T-helper 9 cell (primary cell): ENCODE measurements around the gene SH3YL1.

Experiments
- DNase-seq: peaks from one replicate; pipeline ENCODE4 v3.0.0-alpha.2; 2020

The SH3YL1 gene

DNA sequence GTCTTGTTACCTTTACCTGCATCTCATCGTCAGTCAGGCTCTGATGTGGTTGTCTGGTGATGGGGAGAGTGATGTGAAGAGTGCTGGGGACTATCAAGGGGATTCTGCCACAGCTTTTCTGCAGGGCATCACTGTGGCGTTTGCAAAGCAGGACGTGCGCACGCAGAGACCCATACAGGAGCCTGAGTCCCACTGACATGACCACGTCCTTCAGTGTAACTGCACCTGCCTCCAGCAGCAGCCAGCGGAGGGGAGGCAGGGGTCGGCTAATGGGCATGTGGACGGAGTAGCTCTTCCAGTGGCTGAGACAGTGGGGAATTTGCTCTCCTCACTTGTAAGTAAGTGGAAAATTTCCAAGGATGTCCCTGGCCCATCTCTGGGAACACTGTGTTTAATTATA is 17.5 kb upstream of the SH3YL1 start:
- no peak for DNase-seq

DNA sequence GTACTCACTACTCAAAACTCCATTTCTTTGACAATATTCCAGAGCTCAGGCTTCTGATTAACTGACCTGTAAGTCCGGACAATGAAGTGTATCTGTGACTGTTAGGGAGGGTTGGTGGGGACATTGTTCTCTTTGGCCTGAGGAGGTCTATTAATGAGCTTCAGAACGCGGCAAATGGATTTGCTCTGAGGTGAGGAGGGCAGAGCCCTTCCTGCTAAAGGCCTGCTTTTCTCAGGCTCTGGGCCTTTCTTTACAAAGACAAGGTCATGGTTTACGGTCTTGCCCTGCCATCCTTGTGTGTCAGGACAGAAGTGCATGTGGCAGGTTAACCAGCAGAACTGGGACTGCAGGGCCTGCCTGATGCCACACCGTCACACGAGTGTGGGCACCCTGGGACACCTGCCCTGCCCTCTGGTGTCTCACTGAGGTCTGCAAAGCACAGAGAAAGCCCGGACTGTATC is 16.8 kb upstream of the SH3YL1 start:
- DNase-seq, result no peak

DNA sequence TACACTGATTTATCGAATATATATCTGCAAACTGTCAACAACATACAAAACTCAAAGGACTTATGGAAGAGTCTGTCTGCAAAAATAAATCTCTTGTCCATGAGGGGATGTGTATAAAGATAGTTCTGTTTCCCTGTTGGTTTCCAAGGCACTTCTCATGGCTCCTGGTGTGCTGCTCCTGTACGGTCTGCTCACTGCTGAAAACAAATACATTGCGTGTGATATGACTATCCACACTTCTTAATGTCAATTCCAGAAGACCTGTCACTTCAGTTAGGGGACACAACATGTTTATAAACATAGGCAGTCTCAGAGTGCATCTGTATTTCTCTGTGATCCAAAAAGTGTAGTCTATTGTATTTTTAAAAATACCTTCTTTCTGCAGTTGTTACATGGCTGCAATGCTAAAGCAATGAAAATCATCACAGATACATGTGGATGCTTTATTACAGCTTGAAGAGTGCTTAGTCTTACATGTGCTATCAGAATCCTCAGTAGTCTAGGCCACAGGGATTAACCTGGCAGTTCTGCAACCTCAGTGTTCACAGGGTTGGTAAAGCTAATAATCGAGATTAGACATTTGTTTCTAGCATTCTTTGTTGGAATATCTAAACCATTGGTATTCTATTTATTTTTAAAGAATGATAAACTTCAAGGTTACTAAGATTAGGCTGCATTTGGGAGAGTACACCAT is 16.3 kb upstream of the SH3YL1 start:
- DNase-seq, result no peak

DNA sequence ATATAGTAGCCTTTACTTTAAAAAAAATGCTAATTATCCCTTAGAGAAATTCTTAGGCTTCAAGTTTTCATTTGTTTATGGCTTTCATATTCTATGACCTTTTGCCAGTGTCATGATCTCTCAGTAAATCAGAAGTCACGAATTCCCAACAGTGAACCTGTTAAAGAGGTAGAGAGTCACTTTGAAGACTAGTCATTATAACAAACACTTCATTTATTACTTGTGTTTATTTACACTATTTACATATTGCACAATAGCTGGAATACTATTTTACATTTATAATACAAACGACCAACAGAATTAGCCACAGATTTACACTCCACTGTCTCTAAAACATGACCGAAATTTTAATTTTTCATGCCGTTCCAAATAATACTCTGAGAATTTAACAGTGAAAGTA is 15.5 kb upstream of the SH3YL1 start:
- DNase-seq, result no peak

DNA sequence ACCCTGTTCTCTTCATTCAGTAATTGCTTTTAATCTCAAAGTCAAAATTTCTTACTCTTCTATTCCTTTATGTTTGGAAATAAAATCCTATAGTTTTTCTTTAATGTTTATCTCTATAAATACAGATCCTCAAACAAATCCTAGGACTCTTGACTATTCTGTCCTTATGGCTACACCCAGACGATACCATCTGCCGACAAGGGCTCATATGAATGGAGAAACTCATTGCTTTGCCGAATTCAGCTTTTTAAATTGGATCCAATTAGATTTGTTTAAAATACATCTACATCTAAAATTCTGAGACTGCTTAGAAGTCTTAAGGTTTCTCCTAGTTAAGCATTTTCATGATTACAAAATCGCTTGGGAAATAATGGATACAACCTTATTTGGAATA is 15.1 kb upstream of the SH3YL1 start:
- DNase-seq, result no peak

DNA sequence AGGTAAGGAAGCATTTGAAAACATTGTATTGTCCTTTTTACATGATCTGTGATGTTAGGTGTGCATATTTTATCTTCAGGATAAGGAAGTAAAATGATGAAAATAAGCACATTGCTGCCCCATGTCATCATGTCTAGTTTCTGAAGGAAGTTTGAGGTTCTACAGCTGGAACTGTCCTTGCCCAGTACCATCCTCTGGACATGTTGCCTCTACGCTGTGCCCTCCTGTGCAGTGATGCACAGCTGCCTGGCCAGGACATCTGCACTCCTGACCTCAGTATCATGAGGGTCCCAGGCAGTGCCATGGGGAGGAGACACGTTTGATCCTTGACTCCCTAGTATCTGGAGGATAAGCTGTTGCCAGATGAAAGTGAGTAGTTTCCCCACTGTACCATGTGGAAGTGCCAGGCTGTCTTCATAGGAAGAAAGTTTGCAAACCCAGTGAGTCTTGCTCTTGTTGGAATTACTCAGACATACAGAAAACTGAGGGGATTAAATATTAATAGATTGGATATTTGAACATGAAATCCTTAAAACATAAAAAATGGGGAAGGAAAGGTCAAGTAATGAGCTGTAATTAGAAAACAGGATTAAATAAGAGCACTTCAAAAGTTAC is 14.6 kb upstream of the SH3YL1 start:
- no peak for DNase-seq

DNA sequence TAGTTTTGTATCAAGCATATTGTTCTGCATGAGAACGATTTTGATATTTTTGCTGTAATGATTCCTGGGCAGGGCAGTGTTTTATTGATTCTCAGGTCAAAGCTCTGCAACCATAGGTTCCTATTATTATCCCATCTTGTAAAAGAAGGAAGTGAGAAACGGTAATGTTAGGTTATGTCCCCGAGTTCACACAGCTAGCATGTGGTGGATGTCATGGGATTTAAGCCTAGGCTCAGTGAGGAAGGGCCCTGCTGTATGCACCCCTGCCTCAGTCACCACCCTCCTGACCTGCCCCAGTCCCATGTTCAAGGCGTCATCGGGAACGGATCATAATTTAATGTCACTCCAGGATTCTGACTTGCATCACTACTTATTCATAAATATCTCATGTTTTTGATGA is 11.6 kb upstream of the SH3YL1 start:
- DNase-seq, result no peak

DNA sequence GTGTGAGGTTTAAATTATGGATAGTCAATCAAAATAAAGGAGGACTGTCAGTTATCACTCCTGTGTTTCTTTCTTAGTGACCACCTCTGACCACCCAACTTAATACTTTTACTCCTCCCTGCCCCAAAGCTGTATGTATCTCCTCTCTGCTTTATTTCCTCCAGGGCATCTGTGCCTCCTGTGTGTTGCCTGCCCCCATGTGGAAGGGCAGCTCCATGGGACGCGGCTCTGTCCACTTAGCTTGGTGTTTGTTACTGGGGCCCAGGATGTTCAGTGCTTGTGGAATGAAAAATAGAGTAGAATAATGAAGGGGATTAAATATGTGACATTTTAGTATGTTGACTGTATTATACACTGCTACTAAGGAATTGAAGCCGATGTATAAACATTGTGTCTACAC is 10.7 kb upstream of the SH3YL1 start:
- DNase-seq, result no peak

DNA sequence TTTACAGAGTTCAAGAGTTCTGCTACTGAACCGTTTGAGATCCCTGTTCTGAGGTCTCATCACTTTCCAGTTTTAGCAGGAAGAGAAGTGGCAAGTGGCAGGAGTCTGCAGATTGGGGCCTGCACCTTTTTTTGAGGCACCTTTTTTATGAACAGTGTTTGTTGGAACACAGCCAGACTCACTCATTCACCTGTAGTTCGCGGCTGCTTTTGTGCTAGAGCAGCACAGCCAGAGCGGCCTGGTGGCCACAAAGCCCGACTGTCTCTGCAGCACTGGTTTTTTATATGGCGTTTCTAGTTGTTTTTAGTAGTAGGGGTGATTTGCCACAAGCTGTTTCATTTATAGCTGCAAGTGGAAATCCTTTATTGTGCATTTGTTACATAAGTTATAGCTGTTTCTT is 9.5 kb upstream of the SH3YL1 start:
- no peak for DNase-seq

DNA sequence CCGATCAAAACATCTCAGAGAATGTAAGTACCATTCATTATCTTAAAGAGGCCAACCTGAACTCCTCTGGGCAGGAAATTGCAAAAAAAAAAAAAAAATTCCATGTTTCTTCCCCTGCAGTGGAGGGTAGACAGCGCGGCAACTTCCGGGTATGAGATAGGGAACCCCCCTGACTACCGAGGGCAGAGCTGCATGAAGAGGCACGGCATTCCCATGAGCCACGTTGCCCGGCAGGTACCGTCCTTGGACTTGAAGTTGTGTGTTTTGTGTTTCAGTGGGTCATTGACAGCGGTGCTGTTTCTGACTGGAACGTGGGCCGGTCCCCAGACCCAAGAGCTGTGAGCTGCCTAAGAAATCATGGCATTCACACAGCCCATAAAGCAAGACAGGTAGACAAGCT is 8.1 kb upstream of the SH3YL1 start:
- no peak for DNase-seq

DNA sequence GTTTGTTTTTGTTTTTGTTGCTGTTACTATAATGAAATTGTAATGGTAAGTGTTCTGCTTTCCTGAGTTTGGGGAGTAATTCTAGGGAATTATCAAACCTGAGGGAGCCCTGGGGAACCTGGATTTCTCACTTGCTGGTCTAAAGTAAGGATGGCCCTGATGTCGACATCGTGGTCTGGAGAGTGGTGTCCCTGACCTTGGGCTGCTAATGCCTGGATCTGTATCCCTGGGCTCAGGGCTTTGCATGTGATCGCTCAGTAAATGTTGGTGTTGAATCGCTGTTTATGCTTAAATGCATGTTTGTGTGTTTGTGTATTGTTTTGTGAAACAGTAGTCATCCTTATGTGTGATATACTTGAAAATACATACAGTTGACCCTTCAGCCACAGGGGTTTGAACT is 7.0 kb upstream of the SH3YL1 start:
- no peak for DNase-seq

DNA sequence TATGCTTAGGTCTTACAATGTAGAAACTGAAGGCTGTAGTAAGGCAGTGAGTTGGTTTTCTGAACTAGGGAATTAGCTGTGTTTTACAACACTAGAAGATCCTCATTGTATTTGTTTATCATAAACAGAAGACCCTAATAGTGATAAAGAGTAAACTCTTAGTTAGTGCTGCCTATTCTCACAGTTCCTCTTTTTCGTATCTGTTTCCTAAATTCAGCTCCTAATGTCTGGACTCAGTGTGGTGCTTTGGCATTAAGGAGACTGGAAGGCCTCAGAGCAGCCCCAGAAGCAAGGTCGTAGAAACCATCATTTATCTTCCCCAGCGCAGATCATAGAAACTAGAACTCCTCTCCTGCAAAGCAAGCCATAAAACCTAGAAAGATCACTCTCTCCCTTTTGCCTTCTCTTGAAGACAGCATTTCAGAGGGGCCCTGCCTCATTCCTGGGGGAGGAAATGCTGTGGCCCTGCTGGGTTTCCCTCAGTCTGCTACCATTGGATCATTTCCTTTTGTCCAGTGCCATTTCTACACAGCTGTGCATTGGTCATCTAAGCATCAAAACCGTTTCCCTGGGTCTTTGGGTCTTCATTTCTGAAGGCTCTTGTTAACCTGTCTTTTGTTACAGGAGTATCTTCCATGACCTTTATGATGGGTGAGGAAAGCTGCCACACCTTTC is 5.7 kb upstream of the SH3YL1 start:
- no peak for DNase-seq

DNA sequence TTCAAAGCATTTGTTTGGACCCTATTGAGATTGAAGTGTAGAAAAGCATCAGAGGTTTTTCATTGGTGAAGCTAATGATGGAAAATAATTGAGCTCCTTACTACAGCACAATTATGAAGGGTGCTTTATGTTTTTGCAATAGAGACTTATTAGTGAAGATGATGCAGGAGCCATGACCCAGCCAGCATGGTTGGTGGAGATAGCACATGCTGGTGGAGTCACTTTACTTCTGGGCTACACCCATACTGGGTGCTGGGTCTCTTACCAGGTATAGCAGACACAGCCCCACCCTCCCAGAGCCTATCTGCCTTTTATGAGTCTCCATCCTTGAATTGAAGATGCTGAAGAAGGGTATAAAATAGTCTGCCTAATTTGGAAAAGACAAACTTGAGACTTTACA is 4.5 kb upstream of the SH3YL1 start:
- DNase-seq, result no peak

DNA sequence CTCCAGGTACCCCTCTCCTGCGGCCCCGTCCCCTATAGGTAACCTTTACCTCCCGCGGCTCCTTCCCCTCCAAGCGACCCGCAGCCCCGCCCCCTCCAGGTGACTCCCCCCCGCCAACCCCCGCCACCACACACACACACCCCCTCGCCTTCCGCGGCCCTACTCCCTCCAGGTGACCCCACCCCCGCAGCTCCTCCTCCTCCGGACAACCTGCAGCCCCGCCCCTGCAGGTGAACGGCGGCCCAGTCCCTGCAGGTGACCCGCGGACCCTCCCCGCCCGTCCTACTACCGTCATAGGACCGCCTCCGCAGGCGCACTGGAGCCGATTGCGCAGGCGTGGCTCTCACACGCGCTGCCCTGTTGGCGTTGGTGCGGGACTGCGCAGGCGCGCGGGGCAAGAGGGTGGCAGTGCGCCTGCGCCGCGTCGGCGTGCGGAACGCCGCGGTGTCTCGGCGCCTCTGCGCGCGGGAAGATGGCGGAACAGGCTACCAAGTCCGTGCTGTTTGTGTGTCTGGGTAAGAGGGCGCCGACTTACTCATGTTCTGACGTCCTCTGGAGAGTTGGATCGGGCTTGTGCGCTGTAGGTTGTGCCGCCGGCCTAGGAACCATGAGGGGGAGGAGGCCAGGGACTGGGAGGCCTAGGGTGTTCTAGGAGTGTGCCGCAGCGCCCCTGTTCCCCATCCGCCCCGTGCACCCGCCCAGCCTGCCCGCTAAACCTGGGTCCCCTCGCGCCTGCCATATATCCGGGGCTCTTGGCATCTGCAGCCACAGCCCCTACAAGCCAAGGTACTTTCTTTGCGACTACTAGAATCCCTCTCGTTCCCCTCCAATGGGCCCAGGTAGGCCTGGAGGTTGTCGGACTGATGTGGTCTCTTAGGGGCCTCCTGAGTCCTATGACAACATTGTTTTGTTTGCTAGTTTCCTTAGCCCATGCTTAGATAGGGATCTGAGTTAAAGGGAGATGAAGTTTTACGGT is 949 bp upstream of the SH3YL1 start, which contains the start of gene ACP1:
Gene ACP1 (plus strand): TSS at position 455 of the 976 bp plus-strand sequence. CDS start 18 bp downstream, at position 473.
- peak; percentile 93 for DNase-seq

DNA sequence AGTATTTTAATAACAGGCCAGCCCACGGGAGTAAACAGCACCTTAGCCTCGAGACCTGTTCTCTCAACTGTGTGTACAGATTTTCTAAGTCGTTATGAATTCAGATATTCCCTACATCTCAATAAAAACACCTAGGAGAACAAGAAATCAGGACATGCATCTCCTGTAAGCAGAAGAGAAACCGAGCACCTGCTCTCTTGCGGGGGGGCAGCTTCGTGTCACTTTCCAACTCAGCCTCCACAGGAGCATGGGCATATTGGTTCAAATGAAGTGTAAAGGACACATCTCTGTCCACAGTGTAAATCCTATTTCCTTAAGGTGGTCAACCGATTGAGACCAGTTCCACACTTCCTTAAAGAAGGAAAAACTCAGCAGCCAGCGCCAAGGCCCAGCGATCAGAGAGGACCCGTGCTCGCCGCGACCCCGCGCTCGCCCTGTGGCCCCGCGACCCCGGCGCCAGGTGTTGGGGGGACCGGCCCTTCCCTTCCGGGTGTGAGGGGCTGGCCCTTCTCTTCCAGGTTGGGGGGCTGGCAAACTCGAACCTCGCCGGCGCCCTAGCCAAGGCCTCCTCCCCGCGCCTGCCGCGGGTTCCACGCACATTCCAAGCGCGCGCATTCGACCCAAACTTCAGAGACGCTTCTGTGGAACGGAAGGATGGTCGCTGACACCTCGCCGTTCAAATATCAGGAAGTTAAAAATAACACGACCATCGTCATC is 652 bp downstream of the SH3YL1 start:
- DNase-seq, result no peak

DNA sequence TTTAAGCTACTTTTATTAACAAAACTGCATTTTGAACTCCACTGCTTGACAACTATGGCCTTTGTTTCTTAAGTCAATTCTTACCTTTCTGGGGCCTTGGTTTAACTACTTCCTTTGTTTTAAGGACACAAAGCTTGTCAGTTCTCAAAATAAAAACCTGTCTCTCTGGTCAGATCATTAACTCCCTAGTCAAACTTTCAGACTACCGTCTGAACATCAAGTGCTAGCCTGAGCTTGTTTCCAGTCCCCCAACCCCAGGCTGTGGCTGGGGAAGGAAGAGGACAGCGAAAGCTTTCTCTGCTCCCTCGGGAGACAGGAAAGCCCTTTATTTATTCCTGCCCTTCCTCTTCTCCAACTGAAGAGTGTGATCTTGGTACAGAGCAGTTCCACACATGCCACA is 1.7 kb downstream of the SH3YL1 start:
- no peak for DNase-seq

DNA sequence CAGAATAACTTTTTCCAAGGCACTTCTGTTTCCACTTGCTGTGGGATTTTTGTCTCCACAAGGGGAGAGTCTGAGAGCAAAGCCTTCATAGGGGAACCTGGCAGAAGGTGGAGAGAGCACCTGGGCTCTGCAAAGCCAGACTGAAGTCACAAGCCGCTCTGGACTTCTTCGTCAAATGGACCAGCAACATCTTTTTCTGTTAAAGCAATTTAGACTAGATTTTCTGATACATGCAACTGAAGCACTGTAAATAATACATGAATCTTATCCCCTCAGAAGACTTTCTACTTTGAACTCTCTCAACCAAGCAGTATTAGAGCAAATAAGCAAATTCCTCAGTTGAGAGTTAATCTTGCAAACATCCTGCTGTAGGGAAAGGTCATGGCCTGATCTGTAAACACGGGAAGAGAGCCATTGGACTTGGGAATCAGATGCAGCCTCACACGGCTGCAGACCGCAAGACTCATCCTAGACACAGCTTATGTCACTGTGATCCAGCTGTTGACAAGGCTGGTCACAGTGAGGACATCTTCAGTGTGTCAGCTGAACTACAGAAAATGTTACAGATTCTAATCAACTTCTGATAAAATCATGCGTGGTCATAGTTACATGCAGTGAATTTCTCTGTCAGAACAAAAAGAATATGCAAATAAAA is 3.2 kb downstream of the SH3YL1 start:
- no peak for DNase-seq

DNA sequence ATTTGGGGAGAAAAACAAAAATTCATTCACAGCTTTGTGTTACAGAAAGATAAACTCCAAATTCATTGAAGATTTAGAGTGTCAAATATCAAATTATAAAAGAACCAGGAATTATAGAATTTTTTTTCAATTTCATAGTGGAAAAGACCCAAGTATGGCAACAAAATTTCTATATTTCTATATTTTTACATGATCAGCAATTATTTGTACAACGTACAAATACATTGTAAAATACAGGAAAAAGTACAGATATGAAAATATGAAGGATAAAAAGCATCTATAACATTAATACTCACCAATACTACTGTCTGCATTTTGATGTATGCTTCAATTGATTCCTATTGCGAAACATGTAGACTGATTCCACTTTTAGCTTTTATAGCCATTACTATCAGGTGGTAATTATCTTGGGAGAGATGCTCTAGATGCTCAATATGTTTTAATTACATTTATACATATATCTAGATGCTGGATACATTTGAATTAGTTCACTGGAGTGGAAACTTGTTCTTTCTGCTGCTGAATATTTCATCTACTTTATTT is 4.0 kb downstream of the SH3YL1 start:
- no peak for DNase-seq

DNA sequence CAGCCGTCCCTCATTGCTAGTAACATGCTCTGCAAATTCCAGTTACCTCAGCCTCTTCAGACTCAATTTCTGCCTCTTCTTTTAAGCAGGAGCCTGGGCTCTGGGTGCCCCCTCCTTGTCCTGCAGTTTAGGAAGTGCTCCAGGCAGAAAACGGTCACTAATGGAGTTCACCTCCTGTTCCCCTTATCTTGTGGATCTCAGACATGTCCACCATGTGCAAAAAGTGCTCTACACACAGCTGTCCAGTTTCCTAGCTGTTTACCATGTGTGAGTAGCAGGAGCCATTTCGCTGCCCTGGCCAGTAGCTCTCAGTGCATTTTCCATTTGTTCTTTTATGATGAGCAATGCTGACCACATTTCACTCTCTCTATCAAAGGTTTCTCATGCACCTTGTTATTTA is 4.9 kb downstream of the SH3YL1 start:
- DNase-seq, result no peak

DNA sequence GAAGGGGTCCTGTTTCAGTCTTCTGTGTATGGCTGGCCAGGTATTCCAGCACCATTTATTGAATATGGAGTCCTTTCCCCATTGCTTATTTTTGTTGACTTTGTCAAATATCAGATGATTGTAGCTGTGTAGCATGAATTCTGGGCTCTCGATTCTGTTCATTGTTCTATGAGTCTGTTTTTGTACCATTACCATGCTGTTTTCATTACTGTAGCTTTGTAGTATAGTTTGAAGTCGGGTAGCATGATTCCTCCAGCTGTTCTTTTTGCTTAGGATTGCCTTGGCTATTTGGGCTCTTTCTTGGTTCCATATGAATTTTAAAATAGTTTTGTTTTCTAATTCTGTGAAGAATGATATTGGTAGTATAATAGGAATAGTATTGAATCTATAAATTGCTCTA is 6.0 kb downstream of the SH3YL1 start:
- DNase-seq, result no peak

DNA sequence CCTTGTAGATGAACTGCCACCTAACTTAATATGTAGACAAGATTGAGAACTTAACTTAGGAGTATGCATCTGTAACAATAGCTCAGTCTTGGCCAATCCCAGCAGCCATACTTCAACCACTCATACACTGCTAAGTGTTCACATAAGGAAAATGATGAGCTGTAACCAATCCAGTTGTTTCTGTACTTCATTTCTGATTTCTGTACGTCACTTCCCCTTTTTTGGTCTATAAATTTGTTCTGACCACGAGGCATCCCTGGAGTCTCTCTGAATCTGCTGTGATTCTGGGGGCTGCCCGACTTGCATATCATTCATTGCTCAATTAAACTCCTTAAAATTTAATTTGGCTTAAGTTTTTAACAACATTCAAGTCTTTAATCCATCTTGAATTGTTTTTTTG is 6.4 kb downstream of the SH3YL1 start:
- DNase-seq, result no peak
